IPS-18c (cell line): ENCODE measurements around the gene TOMM7.
A peak's percentile ranks its signal among the peaks of the same experiment; 100 is the strongest.

ENCODE experiments used
- H3K4me3 ChIP-seq: 2 replicates; pipeline ENCODE4 v1.7.0; 2013; ENCODE audit warnings: low read depth, mild to moderate bottlenecking, low read length, moderate library complexity; ENCODE audit not compliant: insufficient read depth
- H3K9me3 ChIP-seq: one replicate; pipeline ENCODE4 v1.6.1; 2013; ENCODE audit warnings: mild to moderate bottlenecking, low read length, moderate library complexity; ENCODE audit not compliant: control insufficient read depth, insufficient read depth

Gene TOMM7

GRCh38 chr7:22833113-22833855 lies 10.6 kb upstream of the TOMM7 start:
- no peak overlapping the region for H3K4me3 ChIP-seq
- H3K9me3 ChIP-seq = no peaks in the 10 kb centered on the region

- Histone ChIP-seq H3K4me3 (no peak overlapping the region), H3K9me3 (no peaks in the 10 kb centered on the region)
Observed at GRCh38 chr7:22832401-22832800, 9.8 kb upstream of the TOMM7 start.

- H3K9me3 ChIP-seq = no peaks in the 10 kb centered on the region
- H3K4me3 ChIP-seq = no peak overlapping the region
Observed at GRCh38 chr7:22831602-22832305, 9.1 kb upstream of the TOMM7 start.

- no peaks in the 10 kb centered on the region for H3K9me3 ChIP-seq
- no peak overlapping the region for H3K4me3 ChIP-seq
Observed at GRCh38 chr7:22827563-22827962, 4.9 kb upstream of the TOMM7 start.

GRCh38 chr7:22826593-22826992 lies 3.9 kb upstream of the TOMM7 start:
- H3K9me3 ChIP-seq = no peaks in the 10 kb centered on the region
- no peak overlapping the region for H3K4me3 ChIP-seq

GRCh38 chr7:22824760-22825159 lies 2.1 kb upstream of the TOMM7 start:
- Histone ChIP-seq H3K9me3 (no peaks in the 10 kb centered on the region), H3K4me3 (no peak overlapping the region)

GRCh38 chr7:22823142-22823497 lies 471 bp upstream of the TOMM7 start:
- peak overlapping the region; percentile 94; the same call in 1 of the 2 replicates for H3K4me3 ChIP-seq
- no peaks in the 10 kb centered on the region for H3K9me3 ChIP-seq

GRCh38 chr7:22821702-22822485 lies 755 bp downstream of the TOMM7 start:
- H3K4me3 ChIP-seq = peak overlapping the region; percentile 94
- no peaks in the 10 kb centered on the region for H3K9me3 ChIP-seq

- H3K4me3 ChIP-seq = no peak overlapping the region
- no peaks in the 10 kb centered on the region for H3K9me3 ChIP-seq
Observed at GRCh38 chr7:22819476-22819875, 3.2 kb downstream of the TOMM7 start.

- no peak overlapping the region for H3K4me3 ChIP-seq
- no peaks in the 10 kb centered on the region for H3K9me3 ChIP-seq
Observed at GRCh38 chr7:22814261-22815208, 8.1 kb downstream of the TOMM7 start.

GRCh38 chr7:22812353-22812752 lies 10.3 kb downstream of the TOMM7 start:
- Histone ChIP-seq H3K9me3 (no peaks in the 10 kb centered on the region), H3K4me3 (no peak overlapping the region)

- Histone ChIP-seq H3K9me3 (no peaks in the 10 kb centered on the region), H3K4me3 (no peak overlapping the region)
Observed at GRCh38 chr7:22811746-22812280, 10.8 kb downstream of the TOMM7 start.

GRCh38 chr7:22810843-22811242 lies 11.8 kb downstream of the TOMM7 start:
- H3K4me3 ChIP-seq = no peak overlapping the region
- no peaks in the 10 kb centered on the region for H3K9me3 ChIP-seq

GRCh38 chr7:22809902-22810642 lies 12.6 kb downstream of the TOMM7 start:
- no peak overlapping the region for H3K4me3 ChIP-seq
- H3K9me3 ChIP-seq = no peaks in the 10 kb centered on the region

- Histone ChIP-seq H3K9me3 (no peaks in the 10 kb centered on the region), H3K4me3 (no peak overlapping the region)
Observed at GRCh38 chr7:22808140-22808539, 14.5 kb downstream of the TOMM7 start.

- Histone ChIP-seq H3K4me3 (no peak overlapping the region), H3K9me3 (no peaks in the 10 kb centered on the region)
Observed at GRCh38 chr7:22806752-22807151, 15.9 kb downstream of the TOMM7 start.
